ENCODE data around the gene MRNIP.

GRCh38 chr5:179868541-179868940 lies 9.9 kb upstream of the MRNIP start:
- no peak for TF ChIP-seq CTCF (IDR thresholded peaks at IDR 0.05)
- no peak for TF ChIP-seq POLR2A (IDR thresholded peaks at IDR 0.05)
